NCI-H1694 (cell line): ENCODE measurements around the gene TRIM67.
"Not testable (repeated sequence)": the region's sequence is repeated elsewhere in the genome, so short reads cannot be mapped to it uniquely, and the experiment has no call there.

Experiments
- DNase-seq: peaks from one replicate; lab custom pipeline; 2025; lab: John Stamatoyannopoulos, UW

The TRIM67 gene

GRCh38 chr1:231161667-231162296 is at the start of gene TRIM67:
Gene TRIM67 (plus strand): TSS chr1:231162058. CDS start chr1:231162970, 912 bp downstream.
- DNase-seq = peak; percentile 65

- no peak for DNase-seq
These were observed 45.1 kb upstream of the TRIM67 start for GRCh38 chr1:231116738-231117137.

GRCh38 chr1:231118704-231119453 is 43.0 kb upstream of the TRIM67 start:
- no peak for DNase-seq

GRCh38 chr1:231121533-231121932 is 40.3 kb upstream of the TRIM67 start:
- DNase-seq = no peak

GRCh38 chr1:231122143-231122542 is 39.7 kb upstream of the TRIM67 start:
- no peak for DNase-seq

- no peak for DNase-seq
These were observed 37.1 kb upstream of the TRIM67 start for GRCh38 chr1:231124746-231125145.

- DNase-seq = no peak
These were observed 35.8 kb upstream of the TRIM67 start for GRCh38 chr1:231125972-231126580.

- DNase-seq = not testable (repeated sequence)
These were observed 34.8 kb upstream of the TRIM67 start for GRCh38 chr1:231127106-231127505.

GRCh38 chr1:231128471-231128870 is 33.4 kb upstream of the TRIM67 start:
- not testable (repeated sequence) for DNase-seq

- DNase-seq = no peak
These were observed 31.3 kb upstream of the TRIM67 start for GRCh38 chr1:231130544-231130943.

GRCh38 chr1:231132591-231132990 is 29.3 kb upstream of the TRIM67 start:
- not testable (repeated sequence) for DNase-seq

- no peak for DNase-seq
These were observed 27.2 kb upstream of the TRIM67 start for GRCh38 chr1:231134624-231135023.

- no peak for DNase-seq
These were observed 23.6 kb upstream of the TRIM67 start for GRCh38 chr1:231138236-231138635.

GRCh38 chr1:231139125-231139649 is 22.7 kb upstream of the TRIM67 start:
- no peak for DNase-seq

GRCh38 chr1:231139659-231140654 is 21.9 kb upstream of the TRIM67 start:
- no peak for DNase-seq

- DNase-seq = no peak
These were observed 17.3 kb upstream of the TRIM67 start for GRCh38 chr1:231144416-231145193.

- no peak for DNase-seq
These were observed 14.0 kb upstream of the TRIM67 start for GRCh38 chr1:231147896-231148295.

GRCh38 chr1:231151811-231152210 is 10.0 kb upstream of the TRIM67 start:
- no peak for DNase-seq

- peak; percentile 14 for DNase-seq
These were observed 8.1 kb upstream of the TRIM67 start for GRCh38 chr1:231153726-231154125.

- no peak for DNase-seq
These were observed 6.0 kb upstream of the TRIM67 start for GRCh38 chr1:231155808-231156207.

- DNase-seq = no peak
These were observed 4.5 kb upstream of the TRIM67 start for GRCh38 chr1:231157311-231157710.
